ENCODE measurements around the gene SH3BP1. TPM values are rescaled to one million over a fixed set of nuclear protein-coding genes. Genes with fewer than 3 reads are reported as not detected.

Gene SH3BP1
- total and polyA plus RNA-seq, 9 of the 15 experiments (the other 6 are each of a cell fraction or from before 2014, with no cell fraction given), result 0.10 to 36.2 (median 10.4) TPM

GRCh38 chr22:37599153-37599552 is 40.3 kb upstream of the SH3BP1 start:
- Histone ChIP-seq H3K9me1 (ENCODE audit: control insufficient read depth, insufficient read depth, low read length) (no peaks in the 10 kb centered on the region), H3K9ac (ENCODE audit: insufficient read depth in 1 of 2, low read depth in 2 of 2, low read length in 2 of 2) (peak overlapping the region in 1 of 2 experiments; percentile 52; a peak in 1 of 4 replicates), H3K36me3 (ENCODE audit: control insufficient read depth, insufficient read depth, low read length) (no peaks in the 10 kb centered on the region), H3K9me3 (replicated peaks; ENCODE audit: control insufficient read depth, insufficient read depth, low read depth, low read length) (no peaks in the 10 kb centered on the region), H3K4me2 (ENCODE audit: insufficient read depth, low read length) (no peak overlapping the region), H3K4me3 (no peak overlapping the region), H3K79me2 (ENCODE audit: control insufficient read depth, insufficient read depth, low read length) (no peaks in the 10 kb centered on the region), H3K27me3 (ENCODE audit: control insufficient read depth in 2 of 2, insufficient read depth in 2 of 2, low read length in 2 of 2) (no peaks in the 10 kb centered on the region), H3K27ac (ENCODE audit: extremely low read depth, low read depth, low read length) (no peak overlapping the region), H4K20me1 (replicated peaks; ENCODE audit: control insufficient read depth, insufficient read depth, low read length) (no peaks in the 10 kb centered on the region), H3K4me1 (replicated peaks in 1 of 2; ENCODE audit: control insufficient read depth in 2 of 2, insufficient read depth in 2 of 2, low read length in 2 of 2) (peaks cover 10 to 17% of the 10 kb centered on the region in 2 experiments; a peak in 4 of 5 replicates), H2AFZ (ENCODE audit: low read depth, low read length) (peak overlapping the region; percentile 39; the same call in 1 of the 2 replicates)
- no TSS peak for BruUV-seq (replicated peaks)
- POLR2A ChIA-PET, result interaction anchor here (0.7 to 1.2 kb wide), 2 partner anchors 9 to 31 kb away, joined by 4 to 5 read pairs; partner anchors contain the start of gene GGA1
- DNase-seq (ENCODE audit: extremely low read depth in 1 of 4, low spot score in 3 of 4) (peak in 1 of 4 experiments; percentile 18), ATAC-seq (no peak), FAIRE-seq (no peak)
- CTCF ChIA-PET (ENCODE audit: low intra/inter-chr PET ratio), result no interaction called here
- in situ Hi-C loops (cut with MboI) (no loop called here), intact Hi-C loops (cut with micrococcal nuclease) (no loop called here)
- TF ChIP-seq BMI1 (IDR thresholded peaks at IDR 0.05; ENCODE audit: low read length) (no peak), RBM25 (IDR thresholded peaks at IDR 0.05; ENCODE audit: low read depth, low read length, severe bottlenecking) (peak; percentile 23), ZBTB2 (IDR thresholded peaks at IDR 0.05) (no peak), NFIC (IDR thresholded peaks at IDR 0.05) (peak; percentile 66), BCOR (IDR thresholded peaks at IDR 0.05) (peak; percentile 81), PBX2 (CRISPR knock-in tag; IDR thresholded peaks at IDR 0.05; ENCODE audit: low read depth) (no peak), PBX2 (tag; conservative IDR thresholded peaks at IDR 0.05; ENCODE audit: low read depth) (no peak), ZNF354B (CRISPR knock-in tag; IDR thresholded peaks at IDR 0.05) (no peak), ETV1 (tag; conservative IDR thresholded peaks at IDR 0.05; ENCODE audit: low read depth) (no peak)
- TF ChIP-seq, protein P1, sequence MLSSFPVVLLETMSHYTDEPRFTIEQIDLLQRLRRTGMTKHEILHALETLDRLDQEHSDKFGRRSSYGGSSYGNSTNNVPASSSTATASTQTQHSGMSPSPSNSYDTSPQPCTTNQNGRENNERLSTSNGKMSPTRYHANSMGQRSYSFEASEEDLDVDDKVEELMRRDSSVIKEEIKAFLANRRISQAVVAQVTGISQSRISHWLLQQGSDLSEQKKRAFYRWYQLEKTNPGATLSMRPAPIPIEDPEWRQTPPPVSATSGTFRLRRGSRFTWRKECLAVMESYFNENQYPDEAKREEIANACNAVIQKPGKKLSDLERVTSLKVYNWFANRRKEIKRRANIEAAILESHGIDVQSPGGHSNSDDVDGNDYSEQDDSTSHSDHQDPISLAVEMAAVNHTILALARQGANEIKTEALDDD (IDR thresholded peaks at IDR 0.05), result no peak
- WGBS (ENCODE audit: insufficient coverage, low coverage, missing lambda C conversion rate), result 48% methylated on average over 4 of the region's 4 CpGs
